Neuronal stem cell (in vitro differentiated cells): ENCODE data around the gene ARHGEF10L.

Source experiments
- DNase-seq: peaks from one replicate; pipeline ENCODE4 v3.0.0-alpha.2; 2013; ENCODE audit warnings: low spot score
- H2AFZ ChIP-seq: one replicate; pipeline ENCODE4 v1.6.1; 2013; ENCODE audit warnings: mild to moderate bottlenecking, low read length, inconsistent platforms
- H2AK5ac ChIP-seq: 2 replicates; pipeline ENCODE4 v1.6.1; 2013; ENCODE audit warnings: low read depth, mild to moderate bottlenecking, inconsistent platforms, low read length, moderate library complexity, mixed read lengths
- H2BK120ac ChIP-seq: 2 replicates; pipeline ENCODE4 v1.6.1; 2013; ENCODE audit warnings: low read depth, mild to moderate bottlenecking, inconsistent platforms, low read length, moderate library complexity, mixed read lengths
- H2BK12ac ChIP-seq: one replicate; pipeline ENCODE4 v1.6.1; 2013; ENCODE audit warnings: low read length, inconsistent platforms
- H2BK15ac ChIP-seq: 2 replicates; pipeline ENCODE4 v1.6.1; 2013; ENCODE audit warnings: mild to moderate bottlenecking, low read length, inconsistent platforms, mixed read lengths
- H2BK5ac ChIP-seq: one replicate; pipeline ENCODE4 v1.6.1; 2013; ENCODE audit warnings: inconsistent platforms, mild to moderate bottlenecking, low read length, moderate library complexity
- H3K14ac ChIP-seq: one replicate; pipeline ENCODE4 v1.6.1; 2013; ENCODE audit warnings: low read length, inconsistent platforms
- H3K18ac ChIP-seq: 2 replicates; pipeline ENCODE4 v1.6.1; 2013; ENCODE audit warnings: low read length, inconsistent platforms
- H3K23ac ChIP-seq: 2 replicates; pipeline ENCODE4 v1.6.1; 2013; ENCODE audit warnings: low read depth, mild to moderate bottlenecking, mixed read lengths, low read length, inconsistent platforms; ENCODE audit not compliant: poor library complexity
- H3K27ac ChIP-seq: replicated peaks from 3 replicates; pipeline ENCODE4 v1.5.1; 2013; ENCODE audit warnings: low read length, inconsistent platforms
- H3K27me3 ChIP-seq, 3 experiments: 2 replicates each; pipeline ENCODE4 v1.6.1; 2013; ENCODE audit warnings: low read length in 3 of 3, mild to moderate bottlenecking in 2 of 3, inconsistent platforms in 1 of 3, low read depth in 1 of 3, mixed read lengths in 1 of 3, moderate library complexity in 1 of 3; ENCODE audit not compliant: control insufficient read depth in 3 of 3, insufficient read depth in 3 of 3
- H3K36me3 ChIP-seq, 2 donors: replicated peaks in 1 of 2; 2 replicates each; pipeline ENCODE4 v1.6.1; 2013; ENCODE audit warnings: low read length in 2 of 2; ENCODE audit not compliant: control insufficient read depth in 2 of 2, insufficient read depth in 2 of 2
- H3K4ac ChIP-seq: 2 replicates; pipeline ENCODE4 v1.6.1; 2013; ENCODE audit warnings: inconsistent platforms, mild to moderate bottlenecking, low read length, moderate library complexity
- H3K4me1 ChIP-seq, 2 donors: 1 replicate in 1 of 2; 2 replicates in 1 of 2; pipeline ENCODE4 v1.6.1; 2013; ENCODE audit warnings: low read length in 2 of 2, low read depth in 1 of 2; ENCODE audit not compliant: control insufficient read depth in 2 of 2, insufficient read depth in 1 of 2
- H3K4me2 ChIP-seq: one replicate; pipeline ENCODE4 v1.6.1; 2013; ENCODE audit warnings: mild to moderate bottlenecking, low read length, inconsistent platforms; ENCODE audit not compliant: insufficient read depth, poor library complexity, severe bottlenecking
- H3K4me3 ChIP-seq, 2 donors: 2 replicates each; pipeline ENCODE4 v1.5.1; 2013; ENCODE audit warnings: low read length in 2 of 2, mild to moderate bottlenecking in 2 of 2, inconsistent platforms in 1 of 2, moderate library complexity in 1 of 2
- H3K79me1 ChIP-seq: one replicate; pipeline ENCODE4 v1.6.1; 2013; ENCODE audit warnings: low read depth, mild to moderate bottlenecking, inconsistent platforms, low read length, moderate library complexity
- H3K9ac ChIP-seq: one replicate; pipeline ENCODE4 v1.6.1; 2013; ENCODE audit warnings: mild to moderate bottlenecking, low read depth, low read length, inconsistent platforms; ENCODE audit not compliant: poor library complexity
- H3K9me3 ChIP-seq, 2 donors: replicated peaks in 1 of 2; 2 replicates each; pipeline versions ENCODE3 to v1.6.1; 2013; ENCODE audit warnings: low read length in 2 of 2, mild to moderate bottlenecking in 2 of 2, inconsistent platforms in 1 of 2, low read depth in 1 of 2, mixed read lengths in 1 of 2, moderate library complexity in 1 of 2; ENCODE audit not compliant: control insufficient read depth in 2 of 2, insufficient read depth in 1 of 2
- H4K8ac ChIP-seq: one replicate; pipeline ENCODE4 v1.6.1; 2013; ENCODE audit warnings: low read depth, mild to moderate bottlenecking, inconsistent platforms, low read length, moderate library complexity
- H4K91ac ChIP-seq: one replicate; pipeline ENCODE4 v1.6.1; 2013; ENCODE audit warnings: low read length, low read depth, mild to moderate bottlenecking, inconsistent platforms; ENCODE audit not compliant: poor library complexity
- WGBS, 2 donors: extraction: QIAGEN DNeasy Blood & Tissue Kit; methylation state at CpG; one replicate each; pipeline ENCODE4 v1.1.7; 2013; ENCODE audit warnings: missing lambda C conversion rate in 2 of 2, mixed read lengths in 1 of 2; ENCODE audit not compliant: insufficient read length in 2 of 2, insufficient replicate concordance in 1 of 2; ENCODE audit errors: extremely low coverage in 2 of 2; 5-methylcytosine and 5-hydroxymethylcytosine counted together

Gene ARHGEF10L

DNA sequence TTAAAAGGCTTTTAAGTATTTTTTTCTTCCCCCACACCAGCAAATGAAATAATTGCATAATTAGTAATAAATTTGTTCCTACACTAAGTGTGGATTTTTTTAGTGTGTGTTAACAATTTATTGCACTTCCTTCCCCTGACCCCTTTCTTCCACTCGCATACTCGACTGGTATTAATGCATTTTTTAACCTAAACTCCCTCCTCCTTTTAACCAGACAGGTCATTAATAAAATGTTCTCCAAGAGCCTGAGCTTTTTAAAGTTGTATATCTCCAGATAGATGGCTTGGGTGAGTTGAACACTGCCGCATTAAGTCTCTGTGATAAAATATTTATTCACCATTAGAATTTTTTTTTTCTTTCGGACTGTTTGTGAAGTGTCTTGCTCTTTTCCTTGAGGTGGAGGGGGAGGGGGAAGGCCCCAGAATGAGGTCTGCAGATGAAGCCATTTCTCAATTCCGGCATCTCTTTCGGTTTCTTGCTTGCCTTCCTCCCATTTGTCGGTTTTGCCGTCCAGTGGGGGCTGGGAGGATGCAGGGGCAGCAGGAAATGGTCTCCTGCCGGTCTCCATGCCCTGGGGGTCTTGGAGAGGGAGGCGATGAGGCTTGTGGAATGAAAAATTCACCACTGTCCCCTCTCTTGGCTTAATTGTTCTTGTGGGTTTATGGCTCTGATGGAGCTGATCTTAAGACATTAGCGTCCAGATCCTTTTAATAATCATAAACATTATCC lies 151.6 kb downstream of the ARHGEF10L start:
- Histone ChIP-seq H3K14ac (no peak overlapping the region), H3K9me3 (no peaks in the 10 kb centered on the region), H2BK15ac (no peak overlapping the region), H3K4me2 (no peak overlapping the region), H3K9ac (no peak overlapping the region), H3K4me3 (no peak overlapping the region), H2BK12ac (no peak overlapping the region), H2AK5ac (no peak overlapping the region), H2AFZ (no peak overlapping the region), H3K36me3 (peaks cover 9 to 49% of the 10 kb centered on the region in 2 donors), H3K23ac (no peak overlapping the region), H2BK5ac (peak overlapping the region; percentile 68), H4K91ac (no peak overlapping the region), H4K8ac (no peak overlapping the region), H3K18ac (no peak overlapping the region), H3K4me1 (no peaks in the 10 kb centered on the region), H3K79me1 (peaks cover 4% of the 10 kb centered on the region), H3K27ac (no peak overlapping the region), H3K27me3 (no peaks in the 10 kb centered on the region), H2BK120ac (no peak overlapping the region), H3K4ac (no peak overlapping the region)
- DNase-seq: no peak
- no CpG with 5 or more reads among the region's 11 CpGs for WGBS, 2 donors

DNA sequence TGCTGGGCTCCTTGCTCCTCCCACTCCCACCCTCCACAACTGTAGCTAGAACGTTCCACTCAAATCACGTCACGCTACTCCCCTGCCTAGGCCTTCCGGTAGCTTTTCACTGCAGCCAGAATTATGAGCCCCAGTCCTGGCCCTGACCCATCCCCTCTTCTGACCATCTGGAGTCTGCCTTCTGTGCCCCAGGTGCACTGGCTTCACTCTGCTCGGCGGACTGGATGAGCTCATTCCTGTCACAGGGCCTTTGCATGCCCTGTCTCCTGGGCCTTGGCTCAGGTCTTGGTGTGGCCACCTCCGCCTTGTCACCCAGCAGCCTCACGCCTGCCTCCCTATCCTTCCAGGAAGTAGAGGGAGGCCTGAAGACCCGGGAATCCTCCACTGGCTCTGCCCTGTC lies 153.1 kb downstream of the ARHGEF10L start:
- H2BK5ac ChIP-seq: no peak overlapping the region
- no peak overlapping the region for H4K8ac ChIP-seq
- H3K27ac ChIP-seq: no peak overlapping the region
- no peak overlapping the region for H4K91ac ChIP-seq
- no peak overlapping the region for H3K4ac ChIP-seq
- H3K4me1 ChIP-seq: peaks cover 0 to 2% of the 10 kb centered on the region in 2 donors
- H3K18ac ChIP-seq: no peak overlapping the region
- H2BK15ac ChIP-seq: no peak overlapping the region
- H3K14ac ChIP-seq: no peak overlapping the region
- no peaks in the 10 kb centered on the region for H3K9me3 ChIP-seq
- H3K4me2 ChIP-seq: no peak overlapping the region
- H3K4me3 ChIP-seq: no peak overlapping the region
- H3K27me3 ChIP-seq: no peaks in the 10 kb centered on the region
- WGBS, 2 donors: no CpG with 5 or more reads among the region's 9 CpGs
- no peak overlapping the region for H2AFZ ChIP-seq
- no peak overlapping the region for H2BK12ac ChIP-seq
- DNase-seq: no peak
- no peak overlapping the region for H2BK120ac ChIP-seq
- peak overlapping the region; percentile 20 for H3K23ac ChIP-seq
- no peak overlapping the region for H2AK5ac ChIP-seq
- H3K79me1 ChIP-seq: peaks cover 4% of the 10 kb centered on the region
- peaks cover 11 to 44% of the 10 kb centered on the region in 2 donors for H3K36me3 ChIP-seq
- no peak overlapping the region for H3K9ac ChIP-seq

DNA sequence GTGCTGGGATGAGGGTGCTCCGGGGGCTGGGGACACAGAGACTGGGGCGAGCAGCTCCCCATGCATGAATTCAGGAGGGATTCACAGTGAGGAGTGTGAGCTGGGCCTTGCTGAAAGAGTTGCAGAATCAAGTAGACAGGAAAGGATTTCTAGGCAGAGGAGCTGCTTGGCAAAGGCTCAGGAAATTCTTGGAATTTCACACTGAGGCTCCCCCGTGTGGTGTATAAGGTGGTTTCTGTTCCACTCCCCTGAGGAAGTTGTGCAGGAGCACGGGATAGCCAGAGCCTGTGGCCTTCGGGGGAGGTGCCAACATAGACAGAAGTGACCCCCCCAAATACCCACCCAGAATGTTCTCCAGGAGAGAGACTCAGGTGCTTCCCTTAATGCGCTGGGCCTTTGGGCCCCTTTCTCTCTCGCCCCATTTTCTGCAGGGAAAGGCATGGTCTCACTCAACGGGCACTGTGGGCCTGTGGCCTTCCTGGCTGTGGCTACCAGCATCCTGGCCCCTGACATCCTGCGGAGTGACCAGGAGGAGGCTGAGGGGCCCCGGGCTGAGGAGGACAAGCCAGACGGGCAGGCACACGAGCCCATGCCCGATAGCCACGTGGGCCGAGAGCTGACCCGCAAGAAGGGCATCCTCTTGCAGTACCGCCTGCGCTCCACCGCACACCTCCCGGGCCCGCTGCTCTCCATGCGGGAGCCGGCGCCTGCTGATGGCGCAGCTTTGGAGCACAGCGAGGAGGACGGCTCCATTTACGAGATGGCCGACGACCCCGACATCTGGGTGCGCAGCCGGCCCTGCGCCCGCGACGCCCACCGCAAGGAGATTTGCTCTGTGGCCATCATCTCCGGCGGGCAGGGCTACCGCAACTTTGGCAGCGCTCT lies 157.2 kb downstream of the ARHGEF10L start:
- DNase-seq: no peak
- H3K27me3 ChIP-seq: no peaks in the 10 kb centered on the region

DNA sequence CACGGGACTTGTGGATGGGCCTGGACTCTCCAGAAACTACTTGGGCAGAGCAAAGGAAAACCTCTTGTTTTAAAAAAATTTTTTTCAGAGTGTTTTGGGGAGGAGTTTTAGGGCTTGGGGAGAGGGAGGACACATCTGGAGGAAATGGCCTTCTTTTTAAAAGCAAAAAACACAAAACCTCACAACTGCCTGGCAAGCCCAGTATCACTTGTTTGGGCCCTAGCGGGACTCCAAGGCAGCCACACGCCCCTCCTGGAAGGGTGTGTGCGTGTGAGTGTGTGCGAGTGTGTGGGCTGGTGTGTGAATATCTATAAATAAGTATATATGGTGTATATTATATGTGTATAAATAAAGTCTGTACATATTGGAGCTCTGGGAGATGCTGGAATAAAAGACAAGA lies 158.0 kb downstream of the ARHGEF10L start:
- no peak overlapping the region for H2AK5ac ChIP-seq
- no peak overlapping the region for H2BK120ac ChIP-seq
- DNase-seq: no peak
- no peaks in the 10 kb centered on the region for H3K9me3 ChIP-seq
- H3K4me3 ChIP-seq: no peak overlapping the region
- H3K79me1 ChIP-seq: peaks cover 2% of the 10 kb centered on the region
- no peak overlapping the region for H3K14ac ChIP-seq
- H3K27ac ChIP-seq: no peak overlapping the region
- WGBS, 2 donors: 100% methylated on average over 2 of the region's 5 CpGs; no CpG with 5 or more reads in 1 of the 2 donors
- no peak overlapping the region for H3K18ac ChIP-seq
- H4K91ac ChIP-seq: no peak overlapping the region
- H3K4me2 ChIP-seq: no peak overlapping the region
- no peaks in the 10 kb centered on the region for H3K27me3 ChIP-seq
- H3K9ac ChIP-seq: no peak overlapping the region
- no peak overlapping the region for H3K23ac ChIP-seq
- H2AFZ ChIP-seq: no peak overlapping the region
- H2BK12ac ChIP-seq: no peak overlapping the region
- peaks cover 6 to 14% of the 10 kb centered on the region in 2 donors for H3K4me1 ChIP-seq
- H4K8ac ChIP-seq: no peak overlapping the region
- no peak overlapping the region for H2BK15ac ChIP-seq
- H3K4ac ChIP-seq: no peak overlapping the region
- H3K36me3 ChIP-seq: peaks cover 9 to 22% of the 10 kb centered on the region in 2 donors
- no peak overlapping the region for H2BK5ac ChIP-seq

More for the DNA sequence above, 157.2 kb downstream of the ARHGEF10L start:
- Histone ChIP-seq H2BK15ac (no peak overlapping the region), H3K14ac (no peak overlapping the region), H2AFZ (no peak overlapping the region), H3K79me1 (peaks cover 2% of the 10 kb centered on the region), H2BK120ac (no peak overlapping the region), H3K27ac (no peak overlapping the region), H2BK12ac (peak overlapping the region; percentile 77), H3K23ac (peak overlapping the region; percentile 53), H2AK5ac (peak overlapping the region; percentile 72), H3K4me3 (no peak overlapping the region), H3K4ac (no peak overlapping the region), H3K36me3 (peaks cover 9 to 26% of the 10 kb centered on the region in 2 donors), H4K91ac (no peak overlapping the region), H2BK5ac (no peak overlapping the region), H3K9me3 (no peaks in the 10 kb centered on the region), H3K18ac (peak overlapping the region; percentile 82), H4K8ac (peak overlapping the region; percentile 86), H3K4me1 (peaks cover 6 to 13% of the 10 kb centered on the region in 2 donors), H3K9ac (peak overlapping the region; percentile 55), H3K4me2 (no peak overlapping the region)
- no CpG with 5 or more reads among the region's 42 CpGs for WGBS, 2 donors
